Ovary (tissue), 3 donors: Measurements from ENCODE around the gene ENPP7.

ENCODE experiments used
- POLR2A ChIP-seq: fragments of 450-650 bp; IDR thresholded peaks from one replicate; pipeline ENCODE4 v1.6.1; 2017; ENCODE audit warnings: antibody characterized with exemption, mild to moderate bottlenecking, moderate library complexity
- TF ChIP-seq, protein P1 (sequence below), 3 donors: fragments of 450-650 bp in 2 of 3; fragments of 200-600 bp in 1 of 3; IDR thresholded peaks; one replicate each; pipeline versions ENCODE4 v1.5.1 to v1.8.0; 2016 to 2022; ENCODE audit warnings: antibody characterized with exemption in 3 of 3, mild to moderate bottlenecking in 1 of 3
- donor health status: DM: no; HTN: no; CAD: no.

DNA sequence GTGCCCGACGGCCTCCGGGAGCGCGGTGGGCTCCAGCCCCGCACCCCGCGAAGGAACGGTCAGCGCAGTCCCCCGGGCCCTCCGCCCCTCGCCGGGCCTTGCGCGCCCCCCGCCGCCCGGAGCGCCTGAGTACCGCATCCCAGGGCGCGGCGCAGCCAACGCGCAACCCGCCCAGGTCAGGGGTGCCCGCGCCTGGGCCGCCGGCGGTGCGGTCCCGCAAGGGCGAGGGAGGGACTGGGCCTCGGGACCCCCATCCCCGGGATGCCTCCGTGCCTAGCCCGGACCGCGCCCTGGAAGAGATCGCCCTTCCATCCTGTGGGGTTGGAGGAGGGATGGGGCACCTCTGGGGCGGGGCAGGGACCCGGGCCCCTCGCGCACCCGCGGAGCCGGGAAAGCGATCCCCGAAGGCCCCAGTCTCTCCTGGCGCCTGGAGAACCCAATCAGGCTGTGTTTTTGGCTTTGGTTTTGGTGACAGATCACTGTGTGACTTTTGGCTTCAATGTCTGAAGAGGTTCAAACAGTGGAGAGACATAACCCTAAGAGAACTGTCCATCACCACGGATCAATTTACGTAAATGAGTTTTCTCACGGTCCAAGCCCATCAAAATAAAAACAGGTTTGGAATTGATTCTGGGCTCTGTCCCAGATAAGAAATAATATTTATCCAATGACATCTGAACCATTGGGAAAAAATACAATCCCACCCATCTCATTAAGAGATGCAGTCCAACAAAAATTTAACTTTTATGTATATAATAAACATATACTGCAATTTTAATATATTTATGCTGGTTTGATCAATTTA is 17.8 kb downstream of the ENPP7 start:
- no peak for TF ChIP-seq POLR2A
- TF ChIP-seq, protein P1, sequence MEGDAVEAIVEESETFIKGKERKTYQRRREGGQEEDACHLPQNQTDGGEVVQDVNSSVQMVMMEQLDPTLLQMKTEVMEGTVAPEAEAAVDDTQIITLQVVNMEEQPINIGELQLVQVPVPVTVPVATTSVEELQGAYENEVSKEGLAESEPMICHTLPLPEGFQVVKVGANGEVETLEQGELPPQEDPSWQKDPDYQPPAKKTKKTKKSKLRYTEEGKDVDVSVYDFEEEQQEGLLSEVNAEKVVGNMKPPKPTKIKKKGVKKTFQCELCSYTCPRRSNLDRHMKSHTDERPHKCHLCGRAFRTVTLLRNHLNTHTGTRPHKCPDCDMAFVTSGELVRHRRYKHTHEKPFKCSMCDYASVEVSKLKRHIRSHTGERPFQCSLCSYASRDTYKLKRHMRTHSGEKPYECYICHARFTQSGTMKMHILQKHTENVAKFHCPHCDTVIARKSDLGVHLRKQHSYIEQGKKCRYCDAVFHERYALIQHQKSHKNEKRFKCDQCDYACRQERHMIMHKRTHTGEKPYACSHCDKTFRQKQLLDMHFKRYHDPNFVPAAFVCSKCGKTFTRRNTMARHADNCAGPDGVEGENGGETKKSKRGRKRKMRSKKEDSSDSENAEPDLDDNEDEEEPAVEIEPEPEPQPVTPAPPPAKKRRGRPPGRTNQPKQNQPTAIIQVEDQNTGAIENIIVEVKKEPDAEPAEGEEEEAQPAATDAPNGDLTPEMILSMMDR (IDR thresholded peaks at IDR 0.05), result no peak
